GM19468 (cell line): ENCODE measurements around the gene SUCLG1.
"Not testable (repeated sequence)": the region's sequence is repeated elsewhere in the genome, so short reads cannot be mapped to it uniquely, and the experiment has no call there.

ENCODE experiments used
- ATAC-seq: cut with Tn5 transposase; IDR thresholded peaks from one replicate; pipeline ENCODE4 v1.9.1; 2021; ENCODE audit warnings: mild to moderate bottlenecking, moderate library complexity, moderate number of reproducible peaks; ENCODE audit not compliant: unreplicated experiment; ENCODE audit errors: extremely low read depth

Gene SUCLG1

GRCh38 chr2:84472423-84472822, 13.3 kb upstream of the SUCLG1 start:
- not testable (repeated sequence) for ATAC-seq

- ATAC-seq, result no peak
Measured at GRCh38 chr2:84467389-84467788, 8.3 kb upstream of the SUCLG1 start.

GRCh38 chr2:84461310-84461709, 2.2 kb upstream of the SUCLG1 start:
- ATAC-seq, result no peak

GRCh38 chr2:84460670-84461069, 1.6 kb upstream of the SUCLG1 start:
- ATAC-seq, result no peak

GRCh38 chr2:84459944-84460429, 907 bp upstream of the SUCLG1 start:
- no peak for ATAC-seq

GRCh38 chr2:84458551-84459017, 496 bp downstream of the SUCLG1 start:
- no peak for ATAC-seq

- no peak for ATAC-seq
Measured at GRCh38 chr2:84457686-84458085, 1.4 kb downstream of the SUCLG1 start.

GRCh38 chr2:84456156-84456555, 2.9 kb downstream of the SUCLG1 start:
- no peak for ATAC-seq

- ATAC-seq, result no peak
Measured at GRCh38 chr2:84454581-84454980, 4.5 kb downstream of the SUCLG1 start.

- no peak for ATAC-seq
Measured at GRCh38 chr2:84452624-84453023, 6.5 kb downstream of the SUCLG1 start.

GRCh38 chr2:84451579-84451978, 7.5 kb downstream of the SUCLG1 start:
- no peak for ATAC-seq

GRCh38 chr2:84450288-84451227, 8.5 kb downstream of the SUCLG1 start:
- no peak for ATAC-seq

GRCh38 chr2:84449711-84450110, 9.4 kb downstream of the SUCLG1 start:
- ATAC-seq, result no peak

GRCh38 chr2:84449055-84449454, 10.0 kb downstream of the SUCLG1 start:
- ATAC-seq, result no peak

- no peak for ATAC-seq
Measured at GRCh38 chr2:84443477-84443876, 15.6 kb downstream of the SUCLG1 start.

GRCh38 chr2:84442888-84443287, 16.2 kb downstream of the SUCLG1 start:
- ATAC-seq, result no peak

- ATAC-seq, result no peak
Measured at GRCh38 chr2:84441505-84441904, 17.6 kb downstream of the SUCLG1 start.

- no peak for ATAC-seq
Measured at GRCh38 chr2:84441036-84441435, 18.0 kb downstream of the SUCLG1 start.

- no peak for ATAC-seq
Measured at GRCh38 chr2:84435345-84436025, 23.6 kb downstream of the SUCLG1 start.

GRCh38 chr2:84429328-84429727, 29.8 kb downstream of the SUCLG1 start:
- ATAC-seq, result no peak
